NB4 (cell line): ENCODE results near the gene KCTD21.

Source experiments
- CTCF ChIP-seq: IDR thresholded peaks from one replicate; pipeline ENCODE4 v1.5.1; 2012; ENCODE audit warnings: low read depth, low read length
- POLR2A ChIP-seq: IDR thresholded peaks from 2 replicates; pipeline ENCODE4 v1.6.1; 2011; ENCODE audit warnings: mild to moderate bottlenecking; ENCODE audit not compliant: insufficient read length; ENCODE audit errors: extremely low read depth

GRCh38 chr11:78212586-78213371 lies 24.4 kb upstream of the KCTD21 start:
- TF ChIP-seq CTCF, result no peak
- no peak for TF ChIP-seq POLR2A
